Measurements from ENCODE around the gene ABCB9. TPM values are rescaled to one million over a fixed set of nuclear protein-coding genes. Genes with fewer than 3 reads are reported as not detected.

ABCB9 gene
- total and polyA plus RNA-seq, 2 donors (not counting 1 experiment from before 2014, with no cell fraction given) = 2.1 to 3.7 TPM

- Histone ChIP-seq H3K27ac (ENCODE audit: low read length in 2 of 2) (no peak overlapping the region), H2AFZ (ENCODE audit: insufficient read depth, low read depth, low read length, poor library complexity, severe bottlenecking) (no peak overlapping the region), H3K4me1 (ENCODE audit: control insufficient read depth in 2 of 2, insufficient read depth in 2 of 2, low read length in 2 of 2) (peaks cover 12 to 24% of the 10 kb centered on the region in 2 donors), H3K9me3 (ENCODE audit: control extremely low read depth in 1 of 3, control insufficient read depth in 2 of 3, insufficient read depth in 1 of 3, low read length in 2 of 3) (no peaks in the 10 kb centered on the region), H3K4me2 (replicated peaks; ENCODE audit: low read depth, low read length, poor library complexity, severe bottlenecking) (no peak overlapping the region), H3K9ac (ENCODE audit: low read length) (no peak overlapping the region), H3K27me3 (replicated peaks in 1 of 4; ENCODE audit: control extremely low read depth in 1 of 4, control insufficient read depth in 3 of 4, insufficient read depth in 4 of 4, low read length in 3 of 4) (no peaks in the 10 kb centered on the region), H3K36me3 (replicated peaks in 1 of 2; ENCODE audit: control extremely low read depth in 1 of 2, control insufficient read depth in 1 of 2, extremely low read depth in 1 of 2, insufficient read depth in 2 of 2, low read length in 1 of 2) (peaks cover 0 to 16% of the 10 kb centered on the region in 2 experiments), H4K20me1 (ENCODE audit: control insufficient read depth, insufficient read depth, low read length, poor library complexity, severe bottlenecking) (peaks cover 19% of the 10 kb centered on the region), H3K79me2 (ENCODE audit: control insufficient read depth, insufficient read depth, low read length) (peaks cover 8% of the 10 kb centered on the region), H3K4me3 (ENCODE audit: control extremely low read depth in 1 of 5, extremely low read depth in 1 of 5, insufficient read depth in 1 of 5, low read depth in 2 of 5, low read length in 4 of 5) (no peak overlapping the region)
- POLR2A ChIA-PET = interaction anchor here (0.6 kb wide), 1 partner anchor 227 kb away, joined by 6 read pairs; no protein-coding TSS in a partner anchor
- no peak for DNase-seq
- CTCF ChIA-PET = no interaction called here
- no peak for ATAC-seq (ENCODE audit: low read depth)
- TF ChIP-seq CTCF (IDR thresholded peaks at IDR 0.05) = no peak
- TF ChIP-seq EZH2 (IDR thresholded peaks at IDR 0.05; ENCODE audit: borderline replicate concordance, insufficient read depth, low read depth, low read length, poor library complexity, severe bottlenecking) = no peak
- intact Hi-C loops (cut with micrococcal nuclease) = no loop called here
- 97% methylated on average over 40 of the region's 40 CpGs for WGBS (ENCODE audit: insufficient coverage)
- Mint-ChIP-seq H3K4me3 (no peak overlapping the region), H3K27me3 (no peaks in the 10 kb centered on the region), H3K4me1 (peaks cover 30% of the 10 kb centered on the region), H3K9me3 (ENCODE audit: insufficient read depth) (no peaks in the 10 kb centered on the region), H3K27ac (no peak overlapping the region)
These were observed 20.1 kb upstream of the ABCB9 start for GRCh38 chr12:122986258-122986871.

Data from B cell (primary cell).